Hair follicle dermal papilla cell (primary cell): ENCODE results near the gene ZNF217. TPM values are rescaled to one million over a fixed set of nuclear protein-coding genes. Genes with fewer than 3 reads are reported as not detected.

Experiments used
- small RNA-seq: library from RNA; depleted of rRNA; stranded (forward); fragments of <200 nt; gene quantifications from one replicate; pipeline ENCODE3, GENCODE V24; 2012
- total RNA-seq: library from RNA; depleted of rRNA; stranded (reverse); fragments of >200 nt; gene quantifications from 2 replicates; pipeline ENCODE4 v1.2.3, GENCODE V29; 2012

The ZNF217 gene
- 29.9 and 44.3 TPM in 2 replicates for total RNA-seq

DNA sequence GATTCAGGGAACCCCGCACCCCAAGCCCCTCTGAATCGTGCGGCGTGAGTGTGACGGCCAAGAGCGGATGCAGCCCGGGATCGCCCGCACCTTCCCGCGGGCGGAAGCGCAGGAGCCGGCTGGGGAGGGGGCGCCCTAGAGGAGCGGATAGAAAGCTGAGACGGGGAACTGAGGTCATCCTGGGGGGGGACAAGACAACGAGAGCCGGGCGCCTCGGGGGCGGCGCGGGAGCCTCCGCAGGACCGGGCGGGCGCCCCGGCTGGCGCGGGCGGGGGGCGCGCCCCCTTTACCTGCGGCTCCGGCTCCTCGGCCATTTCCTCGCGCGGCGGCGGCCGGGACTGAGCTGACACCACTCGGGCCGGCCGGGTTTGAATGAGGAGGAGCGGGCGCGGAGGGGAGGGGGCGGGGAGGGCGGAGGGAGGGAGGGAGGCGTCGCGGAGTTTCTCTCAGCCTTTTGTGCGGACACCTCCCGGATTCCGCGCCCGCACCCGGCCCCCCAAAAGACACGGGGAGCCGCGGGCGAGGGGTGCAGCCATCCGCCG, at the start of gene ZNF217:
Gene ZNF217, minus strand, starts transcription at position 374 of the 542 bp plus-strand sequence. CDS start 11,013 bp downstream, outside the sequence.

Small RNA genes within 50 kb of the gene (small RNA-seq; reads per million reads assigned to genes)
- not detected for gene RF00019
